Panc1 (cell line): ENCODE measurements around the gene CSTF1.

Source experiments
- REST ChIP-seq, 2 experiments: IDR thresholded peaks; 2 replicates each; pipeline ENCODE4 v1.6.1; 2011 to 2012; ENCODE audit warnings: low read depth in 2 of 2, control low read depth in 1 of 2, low read length in 1 of 2, mild to moderate bottlenecking in 1 of 2, moderate library complexity in 1 of 2; ENCODE audit not compliant: insufficient read depth in 1 of 2
- SIN3A ChIP-seq: IDR thresholded peaks from 2 replicates; pipeline ENCODE4 v1.6.1; 2012; ENCODE audit warnings: low read depth, mild to moderate bottlenecking, low read length, moderate library complexity, borderline replicate concordance; ENCODE audit not compliant: insufficient read depth
- TF ChIP-seq, protein P1 (sequence below): fragments of 450-650 bp; IDR thresholded peaks from 2 replicates; pipeline ENCODE4 v1.5.1; 2017; ENCODE audit warnings: mild to moderate bottlenecking

- TF ChIP-seq REST (IDR thresholded peaks at IDR 0.05; ENCODE audit: insufficient read depth in 1 of 2, low read depth in 2 of 2, low read length in 1 of 2): no peak
- TF ChIP-seq, protein P1, sequence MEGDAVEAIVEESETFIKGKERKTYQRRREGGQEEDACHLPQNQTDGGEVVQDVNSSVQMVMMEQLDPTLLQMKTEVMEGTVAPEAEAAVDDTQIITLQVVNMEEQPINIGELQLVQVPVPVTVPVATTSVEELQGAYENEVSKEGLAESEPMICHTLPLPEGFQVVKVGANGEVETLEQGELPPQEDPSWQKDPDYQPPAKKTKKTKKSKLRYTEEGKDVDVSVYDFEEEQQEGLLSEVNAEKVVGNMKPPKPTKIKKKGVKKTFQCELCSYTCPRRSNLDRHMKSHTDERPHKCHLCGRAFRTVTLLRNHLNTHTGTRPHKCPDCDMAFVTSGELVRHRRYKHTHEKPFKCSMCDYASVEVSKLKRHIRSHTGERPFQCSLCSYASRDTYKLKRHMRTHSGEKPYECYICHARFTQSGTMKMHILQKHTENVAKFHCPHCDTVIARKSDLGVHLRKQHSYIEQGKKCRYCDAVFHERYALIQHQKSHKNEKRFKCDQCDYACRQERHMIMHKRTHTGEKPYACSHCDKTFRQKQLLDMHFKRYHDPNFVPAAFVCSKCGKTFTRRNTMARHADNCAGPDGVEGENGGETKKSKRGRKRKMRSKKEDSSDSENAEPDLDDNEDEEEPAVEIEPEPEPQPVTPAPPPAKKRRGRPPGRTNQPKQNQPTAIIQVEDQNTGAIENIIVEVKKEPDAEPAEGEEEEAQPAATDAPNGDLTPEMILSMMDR: no peak
- no peak for TF ChIP-seq SIN3A
These were observed 57.0 kb downstream of the CSTF1 start for GRCh38 chr20:56449459-56449858.
